Prostate gland (tissue), 2 donors: ENCODE measurements around the gene SACM1L.

Source experiments
- POLR2A ChIP-seq: fragments of 450-650 bp; IDR thresholded peaks from one replicate; pipeline ENCODE4 v1.6.1; 2016; ENCODE audit warnings: antibody characterized with exemption, mild to moderate bottlenecking
- TF ChIP-seq, protein P1 (sequence below), 4 experiments: fragments of 200-600 bp in 2 of 4; fragments of 450-650 bp in 2 of 4; sonication (generic) in 2 of 4; IDR thresholded peaks; 1 replicate in 3 of 4; 2 replicates in 1 of 4; pipeline ENCODE4 v1.5.1; 2016 to 2019; ENCODE audit warnings: antibody characterized with exemption in 4 of 4, mild to moderate bottlenecking in 2 of 4, moderate library complexity in 2 of 4

DNA sequence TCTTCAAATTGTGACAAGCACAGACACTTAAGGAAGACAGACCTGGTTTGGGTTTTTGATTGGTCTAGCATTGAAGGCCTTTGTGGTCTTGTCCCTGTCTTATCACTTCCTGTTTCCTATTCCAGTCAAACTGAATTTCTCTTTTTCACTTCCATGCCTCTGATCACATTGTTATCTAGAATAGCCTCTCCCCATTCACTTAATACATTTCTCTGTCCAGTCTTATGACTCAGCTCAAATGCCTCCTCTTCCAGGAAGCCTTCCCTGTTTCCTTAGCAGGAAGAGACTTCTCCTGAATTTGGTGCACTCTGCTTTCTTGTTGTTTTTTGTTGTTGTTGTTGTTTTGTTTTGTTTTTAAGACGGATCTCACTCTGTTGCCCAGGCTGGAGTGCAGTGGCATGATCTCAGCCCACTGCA lies 49.1 kb upstream of the SACM1L start:
- TF ChIP-seq, protein P1, sequence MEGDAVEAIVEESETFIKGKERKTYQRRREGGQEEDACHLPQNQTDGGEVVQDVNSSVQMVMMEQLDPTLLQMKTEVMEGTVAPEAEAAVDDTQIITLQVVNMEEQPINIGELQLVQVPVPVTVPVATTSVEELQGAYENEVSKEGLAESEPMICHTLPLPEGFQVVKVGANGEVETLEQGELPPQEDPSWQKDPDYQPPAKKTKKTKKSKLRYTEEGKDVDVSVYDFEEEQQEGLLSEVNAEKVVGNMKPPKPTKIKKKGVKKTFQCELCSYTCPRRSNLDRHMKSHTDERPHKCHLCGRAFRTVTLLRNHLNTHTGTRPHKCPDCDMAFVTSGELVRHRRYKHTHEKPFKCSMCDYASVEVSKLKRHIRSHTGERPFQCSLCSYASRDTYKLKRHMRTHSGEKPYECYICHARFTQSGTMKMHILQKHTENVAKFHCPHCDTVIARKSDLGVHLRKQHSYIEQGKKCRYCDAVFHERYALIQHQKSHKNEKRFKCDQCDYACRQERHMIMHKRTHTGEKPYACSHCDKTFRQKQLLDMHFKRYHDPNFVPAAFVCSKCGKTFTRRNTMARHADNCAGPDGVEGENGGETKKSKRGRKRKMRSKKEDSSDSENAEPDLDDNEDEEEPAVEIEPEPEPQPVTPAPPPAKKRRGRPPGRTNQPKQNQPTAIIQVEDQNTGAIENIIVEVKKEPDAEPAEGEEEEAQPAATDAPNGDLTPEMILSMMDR (IDR thresholded peaks at IDR 0.05) = no peak
- TF ChIP-seq POLR2A = no peak
